ENCODE data around the gene GRM2. TPM values are rescaled to one million over a fixed set of nuclear protein-coding genes. Genes with fewer than 3 reads are reported as not detected.
A peak's percentile ranks its signal among the peaks of the same experiment; 100 is the strongest.
"Not testable (repeated sequence)": the region's sequence is repeated elsewhere in the genome, so short reads cannot be mapped to it uniquely, and the experiment has no call there.

Gene GRM2
- total and polyA plus RNA-seq, 2 of the 8 experiments (the other 6 are each of a cell fraction or from before 2014, with no cell fraction given), result 3.9 to 10.5 TPM

DNA sequence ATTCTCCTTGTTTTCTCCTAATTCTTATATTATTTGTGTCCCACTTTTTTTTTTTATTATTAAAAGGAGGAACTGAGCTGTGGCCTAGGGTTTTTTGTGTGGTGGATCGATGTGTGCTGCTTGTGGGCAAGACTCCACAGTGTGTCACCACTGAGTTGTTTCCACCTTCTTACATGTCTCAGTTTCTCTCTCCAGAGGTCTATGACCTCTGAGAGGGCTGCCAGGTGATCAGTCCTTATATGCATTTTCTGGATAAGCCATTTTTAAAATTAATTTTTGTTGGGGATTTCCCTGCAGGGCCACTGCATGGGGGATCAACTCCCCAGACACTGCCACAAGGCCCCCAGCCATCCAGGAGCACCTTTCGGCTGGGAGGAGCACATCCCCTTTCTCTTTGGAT is 44.4 kb downstream of the GRM2 start (continued):
- TF ChIP-seq TAF7 (optimal IDR thresholded peaks at IDR 0.05; ENCODE audit: borderline replicate concordance, low read depth, low read length) (no peak), EZH2 (IDR thresholded peaks at IDR 0.05; ENCODE audit: low read depth, low read length, severe bottlenecking) (no peak), FOSL1 (IDR thresholded peaks at IDR 0.05; ENCODE audit: insufficient read depth, low read depth, low read length) (no peak), CTBP2 (IDR thresholded peaks at IDR 0.05; ENCODE audit: borderline replicate concordance, insufficient read depth, insufficient read length, low read length) (no peak)
- TF ChIP-seq, protein P1, sequence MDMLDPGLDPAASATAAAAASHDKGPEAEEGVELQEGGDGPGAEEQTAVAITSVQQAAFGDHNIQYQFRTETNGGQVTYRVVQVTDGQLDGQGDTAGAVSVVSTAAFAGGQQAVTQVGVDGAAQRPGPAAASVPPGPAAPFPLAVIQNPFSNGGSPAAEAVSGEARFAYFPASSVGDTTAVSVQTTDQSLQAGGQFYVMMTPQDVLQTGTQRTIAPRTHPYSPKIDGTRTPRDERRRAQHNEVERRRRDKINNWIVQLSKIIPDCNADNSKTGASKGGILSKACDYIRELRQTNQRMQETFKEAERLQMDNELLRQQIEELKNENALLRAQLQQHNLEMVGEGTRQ (IDR thresholded peaks at IDR 0.05; ENCODE audit: low read length), result no peak

DNA sequence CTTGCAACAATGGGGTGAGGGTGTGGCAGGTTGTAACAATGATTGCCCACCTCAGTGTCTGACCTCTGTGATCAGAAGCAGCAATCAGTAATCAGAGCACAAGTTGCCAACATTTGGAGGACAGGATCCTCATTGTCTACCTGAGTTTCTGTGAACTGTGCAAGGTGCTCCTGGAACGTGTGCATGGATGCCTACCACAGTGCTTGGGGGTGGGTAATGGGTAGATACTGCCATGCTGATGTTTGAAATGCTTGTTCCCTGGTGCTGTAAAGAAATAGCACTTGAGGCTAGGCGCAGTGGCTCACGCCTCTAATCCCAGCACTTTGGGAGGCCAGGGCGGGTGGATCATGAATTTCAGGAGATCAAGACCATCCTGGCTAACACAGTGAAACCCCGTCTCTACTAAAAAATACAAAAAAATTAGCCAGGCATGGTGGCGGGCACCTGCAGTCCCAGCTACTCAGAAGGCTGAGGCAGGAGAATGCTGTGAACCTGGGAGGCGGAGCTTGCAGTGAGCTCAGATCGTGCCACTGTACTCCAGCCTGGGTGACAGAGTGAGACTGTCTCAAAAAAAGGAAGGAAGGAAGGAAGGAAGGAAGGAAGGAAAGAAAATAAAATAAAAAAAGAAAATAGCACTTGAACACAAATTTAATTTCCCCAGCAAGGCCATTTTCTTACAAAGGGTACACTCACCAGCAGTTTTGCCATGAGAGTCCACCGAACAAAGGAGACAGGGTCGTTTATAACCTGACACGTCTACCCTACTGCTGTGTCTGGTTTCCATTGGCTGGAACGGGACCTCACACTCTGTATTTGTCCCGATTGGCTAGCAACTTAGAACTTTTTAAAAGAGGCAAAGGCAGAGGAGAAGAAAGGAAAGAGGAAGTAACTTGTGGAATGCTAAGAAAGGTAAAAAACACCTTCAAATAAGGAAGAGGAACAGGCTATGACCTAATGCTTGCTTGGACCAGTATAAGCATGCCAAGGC is 47.2 kb downstream of the GRM2 start:
- not testable (repeated sequence) for H3K27me3 ChIP-seq (replicated peaks in 1 of 4; ENCODE audit: control insufficient read depth in 3 of 4, extremely low read depth in 1 of 4, insufficient read depth in 3 of 4, low read length in 3 of 4); H3K79me1 ChIP-seq (ENCODE audit: low read depth, low read length); H2BK5ac ChIP-seq (ENCODE audit: low read depth, low read length); H3K18ac ChIP-seq (ENCODE audit: extremely low read depth, low read length); H3K23me2 ChIP-seq (ENCODE audit: low read depth, low read length); H3K4me3 ChIP-seq (ENCODE audit: extremely low read depth in 1 of 4, insufficient read depth in 2 of 4, low read depth in 3 of 4, low read length in 4 of 4); H3K4ac ChIP-seq (replicated peaks; ENCODE audit: insufficient read length, low read depth, low read length); H3K14ac ChIP-seq (ENCODE audit: insufficient read length); DNase-seq (ENCODE audit: low read depth in 1 of 2, low spot score in 2 of 2); H3K79me2 ChIP-seq (ENCODE audit: control insufficient read depth in 1 of 2, insufficient read depth in 2 of 2, low read length in 2 of 2); H3K4me1 ChIP-seq (replicated peaks in 1 of 4; ENCODE audit: control insufficient read depth in 3 of 4, insufficient read depth in 4 of 4, low read length in 3 of 4); H3K4me2 ChIP-seq (ENCODE audit: insufficient read depth in 1 of 2, low read depth in 2 of 2, low read length in 2 of 2); H2BK12ac ChIP-seq (ENCODE audit: low read depth, low read length); H3K36me3 ChIP-seq (ENCODE audit: control insufficient read depth in 2 of 4, insufficient read depth in 4 of 4, low read length in 3 of 4); H3K9ac ChIP-seq (replicated peaks in 1 of 4; ENCODE audit: extremely low read depth in 1 of 4, low read depth in 3 of 4, low read length in 3 of 4); FAIRE-seq; H3K9me3 ChIP-seq (ENCODE audit: insufficient read depth in 2 of 2, low read depth in 1 of 2, low read length in 1 of 2); H2BK20ac ChIP-seq (ENCODE audit: low read length); H2AK5ac ChIP-seq (ENCODE audit: low read depth, low read length); H2BK120ac ChIP-seq (replicated peaks; ENCODE audit: low read depth, low read length); H4K5ac ChIP-seq (ENCODE audit: insufficient read length, low read depth, low read length); H4K8ac ChIP-seq (ENCODE audit: extremely low read depth, insufficient read depth, low read length); H3K23ac ChIP-seq (ENCODE audit: insufficient read length); H2BK15ac ChIP-seq (ENCODE audit: low read length); H3K27ac ChIP-seq (ENCODE audit: low read depth, low read length); H4K20me1 ChIP-seq (replicated peaks in 1 of 2; ENCODE audit: control insufficient read depth in 1 of 2, insufficient read depth in 2 of 2, low read length in 2 of 2); H3K56ac ChIP-seq (replicated peaks; ENCODE audit: insufficient read length, low read depth, low read length)
- ChIA-PET POLR2A (ENCODE audit: partially characterized antibody) (interaction anchor here (0.6 kb wide), 1 partner anchor 544 kb away, joined by 5 read pairs; no protein-coding TSS in a partner anchor), CTCF (ENCODE audit: partially characterized antibody) (interaction anchor here (1.5 to 2.7 kb wide), 2 partner anchors 34 to 44 kb away, joined by 5 to 8 read pairs; no protein-coding TSS in a partner anchor)
- WGBS, 2 experiments (ENCODE audit: extremely low coverage in 1 of 2, insufficient coverage in 1 of 2, insufficient read length in 1 of 2, insufficient replicate concordance in 2 of 2, low coverage in 1 of 2, low lambda C conversion rate in 2 of 2, missing lambda C conversion rate in 1 of 2), result 82% methylated on average over 9 of the region's 13 CpGs; no CpG with 5 or more reads in 1 of the 2 experiments
- H2AFZ ChIP-seq (ENCODE audit: low read length), result 0 out of 2 replicates have a peak overlapping the region, but pooled peaks have one; percentile 82
- peak overlapping the region; percentile 61 for H4K91ac ChIP-seq (replicated peaks; ENCODE audit: insufficient read length, low read length)

Data from H1 (cell line).